DMS79 (cell line): ENCODE data around the gene ZNF385C.

ENCODE experiments used
- DNase-seq: peaks from one replicate; lab custom pipeline; 2025; lab: John Stamatoyannopoulos, UW

ZNF385C gene

GRCh38 chr17:42107597-42108576, 9.6 kb upstream of the ZNF385C start:
- DNase-seq, result no peak

GRCh38 chr17:42107124-42107523, 8.9 kb upstream of the ZNF385C start:
- no peak for DNase-seq

- DNase-seq, result no peak
Observed at GRCh38 chr17:42106009-42106408, 7.7 kb upstream of the ZNF385C start.

GRCh38 chr17:42104264-42104663, 6.0 kb upstream of the ZNF385C start:
- no peak for DNase-seq

DNA sequence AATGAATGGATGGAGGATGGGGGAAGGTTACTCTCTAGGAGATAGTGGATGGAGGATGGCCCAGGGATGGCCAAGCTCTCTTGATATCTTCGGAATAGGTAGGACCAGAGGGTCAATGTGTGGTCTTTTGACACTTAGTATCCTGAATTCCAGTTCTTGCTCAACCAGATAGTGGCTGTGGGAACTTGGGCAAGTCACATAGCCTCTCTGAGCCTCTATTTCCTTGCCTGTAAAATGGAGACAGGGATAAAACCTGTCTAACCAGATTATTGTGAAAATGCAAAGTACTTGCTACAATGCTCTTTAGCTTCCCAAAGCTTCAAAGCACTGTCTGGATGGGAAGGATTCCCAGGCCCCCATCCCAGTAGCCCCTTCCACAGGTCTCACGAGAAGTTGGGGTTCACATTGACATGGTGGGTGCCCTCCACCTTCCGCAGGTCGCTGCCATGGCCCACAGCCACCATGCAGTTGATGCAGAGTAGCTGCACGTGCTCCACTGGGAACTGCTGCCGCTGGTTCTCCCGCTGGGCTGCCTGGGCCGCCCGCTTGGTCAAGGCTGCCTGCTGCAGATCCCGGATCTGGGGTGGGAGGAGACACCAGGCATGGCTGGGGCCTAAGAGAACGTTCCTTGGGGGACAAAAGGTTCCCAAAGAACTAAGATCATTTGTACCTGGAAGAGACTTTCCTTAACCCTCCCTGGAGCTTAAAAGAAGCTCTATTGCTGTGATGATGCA, 5.1 kb upstream of the ZNF385C start:
- no peak for DNase-seq

GRCh38 chr17:42101513-42102292, 3.4 kb upstream of the ZNF385C start:
- no peak for DNase-seq

DNA sequence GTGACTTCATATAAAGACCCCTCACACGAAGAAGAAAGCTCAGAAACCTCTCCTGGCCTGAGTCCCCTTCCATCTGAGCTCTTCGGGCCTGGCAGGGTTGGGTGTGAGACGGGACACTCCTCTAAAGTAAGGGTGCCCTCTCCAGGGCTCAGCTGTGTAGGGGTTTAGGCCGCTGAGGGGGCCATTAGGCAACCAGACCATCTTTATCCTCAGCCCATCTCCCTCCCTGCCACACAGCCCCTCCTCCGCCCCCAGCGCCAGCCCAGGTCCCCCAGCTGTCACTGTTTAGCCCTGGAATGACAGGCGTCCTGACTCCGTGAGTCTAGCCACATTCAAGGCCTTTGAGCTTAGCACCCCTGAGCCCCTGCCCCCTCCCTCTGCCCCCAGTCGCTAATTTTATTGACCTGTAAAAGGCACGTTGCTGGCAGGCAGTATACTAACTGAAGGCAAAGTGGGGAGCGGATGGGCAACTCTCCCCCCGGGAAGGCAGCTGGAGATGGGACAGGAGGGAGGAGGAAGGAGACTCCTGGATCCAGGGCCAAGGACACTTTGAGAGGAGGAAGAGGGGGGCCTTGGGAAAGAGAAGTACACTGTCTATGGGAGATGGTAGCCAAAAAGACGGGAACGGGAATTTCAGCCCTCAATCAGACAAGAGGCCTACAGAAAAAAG, 592 bp upstream of the ZNF385C start:
- no peak for DNase-seq

GRCh38 chr17:42096360-42097111, 1.7 kb downstream of the ZNF385C start:
- DNase-seq, result no peak

GRCh38 chr17:42094375-42095069, 3.8 kb downstream of the ZNF385C start:
- DNase-seq, result no peak

DNA sequence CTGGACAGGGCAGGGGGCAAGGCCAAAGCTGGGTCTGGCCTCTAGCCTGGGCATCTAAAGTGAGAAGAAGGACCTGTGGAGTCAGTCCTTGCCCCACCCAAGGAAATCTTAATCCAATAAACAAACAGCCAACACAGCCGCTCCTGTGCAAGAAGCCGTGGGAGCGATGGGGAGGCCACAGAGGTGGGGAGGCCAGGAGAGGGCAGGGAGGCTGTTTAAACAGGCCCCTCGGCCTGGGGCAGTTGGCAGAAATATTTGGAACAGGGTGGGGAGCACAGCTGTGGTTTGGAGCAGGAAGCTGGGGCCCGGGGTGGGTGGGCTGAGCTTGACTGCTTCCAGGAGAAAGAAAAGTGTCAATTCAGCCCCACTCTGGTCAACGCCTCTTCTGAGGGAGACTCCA, 5.3 kb downstream of the ZNF385C start:
- DNase-seq, result no peak

- no peak for DNase-seq
Observed at GRCh38 chr17:42090964-42091790, 7.1 kb downstream of the ZNF385C start.

- DNase-seq, result no peak
Observed at GRCh38 chr17:42088736-42089135, 9.5 kb downstream of the ZNF385C start.

DNA sequence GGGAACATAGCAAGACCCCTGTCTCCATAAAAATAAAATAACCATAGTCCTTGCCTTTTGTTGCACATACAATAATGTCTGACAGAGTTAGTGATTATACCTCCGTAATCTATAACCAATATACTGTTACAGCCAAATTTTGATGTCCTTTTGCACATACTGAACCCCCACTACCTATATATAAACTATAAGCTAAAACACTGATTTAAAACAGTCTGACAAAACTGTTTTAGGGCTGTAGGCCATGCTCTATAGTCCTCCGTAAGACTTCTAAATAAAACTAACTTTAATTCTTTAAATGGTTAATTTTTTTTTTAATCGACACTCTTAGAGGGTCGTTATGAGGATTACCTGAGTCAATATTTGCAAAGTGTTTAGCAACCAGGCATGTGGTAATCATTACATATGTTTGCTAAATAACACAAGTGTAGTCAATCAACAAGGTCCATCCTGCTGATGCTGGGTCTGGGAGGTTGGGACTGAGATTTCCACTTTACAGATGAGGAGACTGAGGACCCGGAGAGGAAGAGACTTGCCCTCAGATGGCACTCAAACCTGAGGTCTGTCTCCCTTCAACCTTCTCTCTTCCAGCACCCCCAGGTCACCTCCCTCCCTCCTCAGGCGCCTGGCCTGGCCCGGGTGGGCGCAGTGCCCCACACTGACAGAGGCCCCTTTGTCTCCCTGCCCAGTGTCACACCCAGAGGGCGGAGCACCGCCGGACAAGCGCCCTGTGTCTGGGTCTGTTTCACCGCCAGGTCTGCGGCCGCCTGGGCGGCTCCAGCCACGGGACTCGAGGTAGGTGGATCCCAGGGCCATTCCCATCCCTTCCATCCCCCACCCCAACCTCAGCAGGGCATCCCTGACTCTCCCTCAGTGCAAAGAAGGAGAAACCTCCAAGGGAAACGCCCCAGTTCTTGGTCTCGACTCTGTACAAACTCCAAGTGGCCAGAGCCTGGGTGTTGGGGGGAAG, 10.3 kb downstream of the ZNF385C start:
- no peak for DNase-seq

- DNase-seq, result no peak
Observed at GRCh38 chr17:42087042-42087701, 11.1 kb downstream of the ZNF385C start.

GRCh38 chr17:42081516-42082129, 16.6 kb downstream of the ZNF385C start:
- no peak for DNase-seq

DNA sequence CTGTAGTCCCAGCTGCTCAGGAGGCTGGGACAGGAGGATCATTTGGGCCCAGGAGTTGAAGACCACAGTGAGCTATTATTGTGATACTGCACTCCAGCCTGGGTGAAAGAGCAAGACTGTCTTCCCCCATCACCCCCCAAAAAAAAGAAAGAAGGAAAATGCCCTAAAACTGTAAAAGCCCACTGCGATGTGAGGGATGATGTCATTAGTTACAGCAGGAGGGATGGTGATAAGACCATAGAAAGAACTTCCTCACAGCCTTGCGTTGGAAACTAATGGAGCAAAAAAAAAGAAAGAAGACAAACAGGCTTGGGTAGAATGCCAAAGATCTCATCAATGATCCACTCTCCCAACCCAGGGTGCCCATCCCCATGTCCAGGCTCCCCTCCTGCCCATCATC, 18.7 kb downstream of the ZNF385C start:
- DNase-seq, result no peak

DNA sequence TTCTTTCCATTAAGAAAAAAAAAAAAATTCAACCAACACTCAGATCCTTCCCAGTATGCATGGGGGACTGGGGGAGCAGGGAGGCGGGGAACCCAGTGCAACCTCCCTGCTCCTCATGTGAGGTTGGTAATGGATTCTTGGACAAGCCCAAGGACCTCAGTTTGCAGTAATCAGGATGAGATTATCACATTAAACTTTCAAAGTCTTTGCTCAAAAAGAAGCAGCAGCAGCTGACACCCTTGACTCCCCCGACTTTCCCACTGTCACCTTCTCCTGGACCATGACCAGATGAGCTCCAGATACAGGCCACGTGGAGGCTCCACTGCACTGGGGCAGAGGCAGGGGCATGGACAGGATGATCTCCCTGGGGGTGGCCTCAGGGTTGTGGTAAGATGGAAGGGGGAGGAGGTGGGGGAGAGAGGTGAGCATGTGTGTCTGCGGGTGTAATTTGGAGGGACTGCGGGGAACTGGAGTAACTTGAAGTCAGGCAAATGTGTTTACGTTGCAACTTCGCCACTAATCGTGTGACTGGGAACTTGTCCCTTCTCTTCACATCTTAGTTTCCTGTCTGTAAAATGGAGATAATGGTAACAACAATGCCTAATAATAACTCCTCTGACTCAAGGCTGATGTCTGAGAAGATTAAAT, 19.8 kb downstream of the ZNF385C start:
- no peak for DNase-seq
